Activated naive CD4-positive, alpha-beta T cell treated with anti-CD3 and anti-CD28 coated beads for 36 hours (primary cell): ENCODE results near the gene ELAVL1. TPM values are rescaled to one million over a fixed set of nuclear protein-coding genes. Genes with fewer than 3 reads are reported as not detected.

ENCODE experiments used
- CTCF ChIA-PET: fragments of 350-600 bp; sonication (Branson Sonifier 250); formaldehyde crosslinking; loops from one replicate; lab custom pipeline; 2021; ENCODE audit warnings: antibody characterized with exemption; lab: Charles Lee
- DNase-seq: peaks from one replicate; pipeline ENCODE4 v3.0.0-alpha.2; 2020
- H3K27ac Mint-ChIP-seq: one replicate; pipeline ENCODE4 v1.8.0; 2021; ENCODE audit warnings: mild to moderate bottlenecking, mixed read lengths
- H3K27me3 Mint-ChIP-seq: one replicate; pipeline ENCODE4 v1.8.0; 2021; ENCODE audit warnings: low read depth, mixed read lengths
- H3K36me3 Mint-ChIP-seq: one replicate; pipeline ENCODE4 v1.8.0; 2021; ENCODE audit warnings: low read depth, mixed read lengths
- H3K4me1 Mint-ChIP-seq: one replicate; pipeline ENCODE4 v1.8.0; 2021; ENCODE audit warnings: low read depth, mixed read lengths
- H3K4me3 Mint-ChIP-seq: one replicate; pipeline ENCODE4 v1.8.0; 2021; ENCODE audit warnings: mild to moderate bottlenecking, moderate library complexity, mixed read lengths
- H3K9me3 Mint-ChIP-seq: one replicate; pipeline ENCODE4 v1.8.0; 2021; ENCODE audit warnings: mixed read lengths
- intact Hi-C: fragments of 100-400 bp; cut with micrococcal nuclease; formaldehyde crosslinking; loops from one replicate; pipeline ENCODE4 v1.15.1; 2023
- total RNA-seq, 2 experiments: library from RNA; stranded (reverse); gene quantifications; one replicate each; pipeline ENCODE4 v1.2.3, GENCODE V29; 2021

The ELAVL1 gene
- total RNA-seq, 2 experiments from 2014 or later: 135 to 140 TPM

- CTCF ChIA-PET: interaction anchor here (0.7 to 1.5 kb wide), 2 partner anchors 14 to 27 kb away, joined by 3 read pairs; no protein-coding TSS in a partner anchor
- Mint-ChIP-seq H3K27me3 (no peaks in the 10 kb centered on the region), H3K4me1 (no peaks in the 10 kb centered on the region), H3K9me3 (no peaks in the 10 kb centered on the region), H3K36me3 (peaks cover 10% of the 10 kb centered on the region), H3K4me3 (no peak overlapping the region), H3K27ac (no peak overlapping the region)
- intact Hi-C loops: loop anchor here (10.0 kb wide), 1 partner anchor 181 kb away; no protein-coding TSS in a partner anchor
- no peak for DNase-seq
Measured at GRCh38 chr19:7973883-7974282, 31.6 kb downstream of the ELAVL1 start.

DNA sequence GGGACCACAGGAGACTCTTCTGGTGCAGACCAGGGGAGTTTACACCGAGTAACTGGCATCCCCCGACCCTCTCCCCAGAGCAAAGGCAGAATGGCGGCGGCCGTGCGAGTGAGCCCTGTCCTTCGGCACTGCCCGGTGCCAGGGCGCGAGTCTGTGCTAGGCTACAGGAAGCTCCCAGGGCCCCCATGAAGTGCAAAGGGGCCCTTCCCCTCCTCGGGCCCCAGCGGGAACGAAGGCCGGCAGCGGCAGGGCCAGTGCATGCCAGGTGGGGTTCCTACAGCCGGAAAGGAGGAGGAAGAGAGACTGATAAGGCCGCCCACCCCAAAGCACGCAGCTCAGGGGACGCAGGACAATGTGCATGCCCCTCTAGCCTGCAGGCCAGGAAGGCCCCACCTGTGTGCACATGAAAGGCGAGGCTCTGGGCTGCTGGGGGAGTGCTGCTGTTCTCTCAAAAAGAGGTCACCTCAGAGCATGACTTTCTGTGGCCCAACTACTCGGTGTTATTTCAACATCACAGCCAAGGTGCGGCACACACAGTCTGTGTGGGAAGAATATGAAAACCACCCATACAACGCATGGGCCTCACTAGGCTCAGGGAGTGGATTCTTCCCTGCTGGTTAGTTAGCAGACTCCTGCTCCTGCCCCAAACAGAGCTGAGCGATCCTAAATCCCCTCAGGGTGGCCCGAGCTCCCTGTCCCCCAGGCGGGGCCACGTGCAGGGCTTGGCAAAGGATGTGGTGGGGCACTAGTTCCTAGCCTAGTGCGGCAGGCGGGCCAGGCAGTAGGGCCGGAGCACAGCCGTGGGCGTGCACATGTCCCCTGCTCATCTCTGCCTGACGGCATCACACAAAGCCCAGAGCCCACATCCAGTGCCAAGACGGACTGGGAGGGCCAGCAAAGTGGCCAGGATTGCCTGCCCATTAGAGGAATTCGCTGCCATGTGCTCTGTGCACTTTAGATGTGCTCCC lies 33.6 kb downstream of the ELAVL1 start:
- CTCF ChIA-PET: interaction anchor here (0.6 to 1.1 kb wide), 2 partner anchors 13 to 1943 kb away, joined by 3 to 4 read pairs; no protein-coding TSS in a partner anchor
- Mint-ChIP-seq H3K4me3 (no peak overlapping the region), H3K27ac (no peak overlapping the region), H3K27me3 (no peaks in the 10 kb centered on the region), H3K36me3 (peaks cover 22% of the 10 kb centered on the region), H3K4me1 (no peaks in the 10 kb centered on the region), H3K9me3 (no peaks in the 10 kb centered on the region)
- DNase-seq: no peak
- intact Hi-C loops: loop anchor here (2.0 to 10.0 kb wide), 2 partner anchors 31 to 183 kb away; no protein-coding TSS in a partner anchor

GRCh38 chr19:7970716-7971448 lies 34.6 kb downstream of the ELAVL1 start:
- Mint-ChIP-seq H3K27ac (no peak overlapping the region), H3K4me1 (no peaks in the 10 kb centered on the region), H3K36me3 (peaks cover 25% of the 10 kb centered on the region), H3K27me3 (no peaks in the 10 kb centered on the region), H3K9me3 (no peaks in the 10 kb centered on the region), H3K4me3 (no peak overlapping the region)
- CTCF ChIA-PET: interaction anchor here (0.6 to 1.6 kb wide), 7 partner anchors 12 to 1942 kb away, joined by 3 to 4 read pairs (median 3); no protein-coding TSS in a partner anchor
- peak; percentile 55 for DNase-seq
- intact Hi-C loops: loop anchor here (2.0 to 10.0 kb wide), 2 partner anchors 32 to 184 kb away; no protein-coding TSS in a partner anchor

- intact Hi-C loops: no loop called here
- no peaks in the 10 kb centered on the region for H3K27me3 Mint-ChIP-seq
- CTCF ChIA-PET: interaction anchor here (0.9 to 1.6 kb wide), 3 partner anchors 22 to 100 kb away, joined by 3 to 4 read pairs (median 4); no protein-coding TSS in a partner anchor
- DNase-seq: no peak
- no peak overlapping the region for H3K4me3 Mint-ChIP-seq
- H3K36me3 Mint-ChIP-seq: peaks cover 29% of the 10 kb centered on the region
- no peaks in the 10 kb centered on the region for H3K9me3 Mint-ChIP-seq
- H3K4me1 Mint-ChIP-seq: no peaks in the 10 kb centered on the region
- H3K27ac Mint-ChIP-seq: no peak overlapping the region
Measured at GRCh38 chr19:7969555-7969939, 35.9 kb downstream of the ELAVL1 start.

DNA sequence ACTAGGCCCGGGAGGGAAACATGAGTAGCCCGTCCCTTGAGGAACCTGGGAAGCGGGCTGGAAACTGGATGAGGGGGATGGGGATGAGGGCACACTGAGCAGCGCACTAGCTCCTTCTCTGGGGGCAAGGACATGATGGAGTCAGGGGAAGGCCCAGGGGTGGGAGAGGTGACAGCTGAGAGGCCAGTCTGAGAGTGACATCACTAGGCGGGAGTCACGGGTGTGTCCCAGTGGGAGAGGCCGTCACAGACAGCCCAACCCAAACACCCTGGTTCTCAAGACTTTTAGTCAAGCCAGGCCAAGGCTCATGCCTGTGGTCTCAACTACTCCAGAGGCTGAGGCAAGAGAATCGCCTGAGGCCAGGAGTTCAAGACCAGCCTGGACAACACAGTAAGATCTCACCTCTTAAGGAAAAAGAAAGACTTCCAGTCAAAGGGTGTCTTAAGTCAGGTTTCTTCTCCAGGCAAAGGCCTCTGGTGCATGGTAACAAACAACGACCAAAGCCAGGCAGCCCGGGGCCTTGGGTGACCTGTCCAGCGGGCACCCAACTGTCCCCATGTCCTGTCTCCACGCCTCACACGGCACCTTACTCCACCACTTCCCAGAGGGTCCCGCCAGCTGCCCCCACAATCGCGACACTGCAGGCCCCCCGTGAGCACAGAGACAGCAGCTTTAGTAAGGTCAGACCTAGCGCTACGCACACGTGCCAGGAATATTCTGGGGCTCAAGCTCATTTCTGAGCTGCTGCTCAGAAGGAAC lies 36.5 kb downstream of the ELAVL1 start:
- H3K9me3 Mint-ChIP-seq: no peaks in the 10 kb centered on the region
- CTCF ChIA-PET: interaction anchor here (0.9 to 1.6 kb wide), 3 partner anchors 21 to 33 kb away, joined by 3 to 4 read pairs (median 3); no protein-coding TSS in a partner anchor
- no peak overlapping the region for H3K4me3 Mint-ChIP-seq
- H3K27me3 Mint-ChIP-seq: no peaks in the 10 kb centered on the region
- no peak overlapping the region for H3K27ac Mint-ChIP-seq
- intact Hi-C loops: no loop called here
- H3K36me3 Mint-ChIP-seq: peaks cover 29% of the 10 kb centered on the region
- DNase-seq: no peak
- H3K4me1 Mint-ChIP-seq: no peaks in the 10 kb centered on the region

DNA sequence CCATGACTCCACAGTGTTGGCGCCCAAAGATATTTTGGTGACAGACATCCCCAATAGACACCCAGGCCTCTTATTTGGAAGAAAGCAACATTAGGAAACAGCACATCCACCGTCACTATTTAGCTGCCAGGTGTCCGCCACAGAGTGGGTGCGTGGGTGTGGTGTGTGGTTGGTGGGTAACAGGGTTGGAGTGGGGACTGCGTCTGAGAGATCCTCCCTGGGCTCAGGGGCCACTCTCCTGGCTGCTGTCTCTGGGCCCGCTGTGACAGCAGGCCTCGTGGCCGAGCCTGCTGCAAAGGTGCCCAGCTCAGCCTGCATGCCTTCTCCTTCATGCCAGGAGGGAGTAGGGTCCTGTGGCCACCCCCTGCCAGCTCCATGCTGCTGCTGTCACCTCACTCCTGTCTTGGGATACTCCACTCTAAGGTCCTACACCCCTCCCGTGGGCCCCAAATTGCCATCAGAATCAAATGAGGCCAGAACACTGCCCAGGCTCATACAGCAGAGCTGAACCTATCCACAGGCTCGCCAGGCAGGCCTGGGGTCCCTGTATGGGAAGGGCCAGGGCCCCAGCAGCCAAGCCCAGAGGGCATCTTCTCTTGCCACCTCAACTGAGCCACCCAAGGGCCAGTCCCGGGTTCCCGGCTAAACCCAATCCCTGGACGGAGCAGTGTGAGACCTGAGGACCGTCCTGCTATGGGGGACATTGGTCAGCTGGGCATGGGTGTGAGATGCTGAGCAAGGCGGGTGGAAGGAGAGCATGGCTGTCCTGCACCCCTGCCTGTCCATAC lies 37.2 kb downstream of the ELAVL1 start:
- no peak for DNase-seq
- Mint-ChIP-seq H3K9me3 (no peaks in the 10 kb centered on the region), H3K4me1 (no peaks in the 10 kb centered on the region), H3K27ac (no peak overlapping the region), H3K4me3 (no peak overlapping the region), H3K36me3 (peaks cover 26% of the 10 kb centered on the region), H3K27me3 (no peaks in the 10 kb centered on the region)
- CTCF ChIA-PET: interaction anchor here (1.3 kb wide), 1 partner anchor 34 kb away, joined by 3 read pairs; no protein-coding TSS in a partner anchor
- intact Hi-C loops: no loop called here

DNA sequence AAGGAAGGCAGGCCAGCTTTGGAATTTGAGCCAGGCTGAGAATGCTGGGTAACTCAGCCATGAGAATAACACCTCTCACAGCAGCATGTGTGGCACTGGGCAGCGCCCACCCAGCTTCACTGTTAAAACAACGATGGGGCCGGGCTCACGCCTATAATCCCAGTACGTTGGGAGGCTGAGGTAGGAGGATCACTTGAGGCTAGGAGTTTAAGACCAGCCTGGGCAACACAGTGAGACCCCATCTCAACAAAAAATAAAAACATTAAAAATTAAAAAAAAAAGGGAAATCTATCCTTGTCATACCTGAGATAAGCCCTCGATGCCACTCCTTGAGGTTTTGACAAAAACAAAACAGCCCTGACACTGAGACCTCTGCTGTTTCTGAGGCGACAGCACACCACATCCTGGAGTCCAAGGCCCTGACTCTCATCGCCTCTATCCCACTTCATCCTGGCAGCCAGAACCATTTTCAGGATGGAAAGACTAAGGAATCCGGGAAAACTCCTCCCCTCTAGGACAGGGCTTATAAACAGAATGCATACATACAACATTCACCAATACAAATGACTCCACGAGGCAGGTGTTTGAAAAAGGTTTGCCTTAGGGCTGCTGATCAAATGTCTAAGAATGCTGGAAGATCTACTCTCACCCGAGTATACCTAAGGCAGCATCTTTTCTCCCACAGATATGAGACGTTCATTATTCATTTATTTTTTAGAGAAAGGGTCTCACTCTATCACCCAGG lies 39.3 kb downstream of the ELAVL1 start:
- H3K4me1 Mint-ChIP-seq: no peaks in the 10 kb centered on the region
- H3K9me3 Mint-ChIP-seq: no peaks in the 10 kb centered on the region
- peaks cover 30% of the 10 kb centered on the region for H3K36me3 Mint-ChIP-seq
- intact Hi-C loops: no loop called here
- CTCF ChIA-PET: interaction anchor here (0.6 to 0.7 kb wide), 2 partner anchors 580 to 741 kb away, joined by 3 read pairs; no protein-coding TSS in a partner anchor
- no peak for DNase-seq
- H3K27me3 Mint-ChIP-seq: no peaks in the 10 kb centered on the region
- no peak overlapping the region for H3K4me3 Mint-ChIP-seq
- no peak overlapping the region for H3K27ac Mint-ChIP-seq

GRCh38 chr19:7965259-7965841 lies 40.1 kb downstream of the ELAVL1 start:
- DNase-seq: no peak
- Mint-ChIP-seq H3K27ac (peak overlapping the region; percentile 37), H3K4me1 (no peaks in the 10 kb centered on the region), H3K4me3 (no peak overlapping the region), H3K9me3 (no peaks in the 10 kb centered on the region), H3K36me3 (peaks cover 28% of the 10 kb centered on the region), H3K27me3 (no peaks in the 10 kb centered on the region)
- intact Hi-C loops: no loop called here
- CTCF ChIA-PET: interaction anchor here (0.7 kb wide), 1 partner anchor 742 kb away, joined by 3 read pairs; no protein-coding TSS in a partner anchor

DNA sequence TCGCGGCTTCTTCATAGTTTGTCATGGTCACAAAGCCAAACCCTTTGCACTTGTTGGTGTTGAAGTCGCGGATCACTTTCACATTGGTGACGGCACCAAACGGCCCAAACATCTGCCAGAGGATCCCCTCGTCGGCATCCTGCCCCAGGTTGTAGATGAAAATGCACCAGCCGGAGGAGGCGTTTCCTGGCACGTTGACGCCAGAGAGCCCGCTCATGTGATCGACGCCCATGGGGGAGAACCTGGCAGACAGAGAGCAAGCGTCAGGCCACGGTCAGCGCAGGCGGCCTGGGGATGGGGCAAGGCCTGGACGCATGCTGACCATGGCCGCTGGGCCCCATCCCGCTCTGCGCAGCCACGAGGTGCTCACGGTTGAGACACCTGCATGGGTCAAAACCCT lies 41.9 kb downstream of the ELAVL1 start:
- Mint-ChIP-seq H3K27me3 (no peaks in the 10 kb centered on the region), H3K9me3 (no peaks in the 10 kb centered on the region), H3K4me3 (no peak overlapping the region), H3K27ac (no peak overlapping the region), H3K4me1 (no peaks in the 10 kb centered on the region), H3K36me3 (peaks cover 24% of the 10 kb centered on the region)
- DNase-seq: no peak
- CTCF ChIA-PET: interaction anchor here (0.6 kb wide), 1 partner anchor 140 kb away, joined by 3 read pairs; no protein-coding TSS in a partner anchor
- intact Hi-C loops: no loop called here

DNA sequence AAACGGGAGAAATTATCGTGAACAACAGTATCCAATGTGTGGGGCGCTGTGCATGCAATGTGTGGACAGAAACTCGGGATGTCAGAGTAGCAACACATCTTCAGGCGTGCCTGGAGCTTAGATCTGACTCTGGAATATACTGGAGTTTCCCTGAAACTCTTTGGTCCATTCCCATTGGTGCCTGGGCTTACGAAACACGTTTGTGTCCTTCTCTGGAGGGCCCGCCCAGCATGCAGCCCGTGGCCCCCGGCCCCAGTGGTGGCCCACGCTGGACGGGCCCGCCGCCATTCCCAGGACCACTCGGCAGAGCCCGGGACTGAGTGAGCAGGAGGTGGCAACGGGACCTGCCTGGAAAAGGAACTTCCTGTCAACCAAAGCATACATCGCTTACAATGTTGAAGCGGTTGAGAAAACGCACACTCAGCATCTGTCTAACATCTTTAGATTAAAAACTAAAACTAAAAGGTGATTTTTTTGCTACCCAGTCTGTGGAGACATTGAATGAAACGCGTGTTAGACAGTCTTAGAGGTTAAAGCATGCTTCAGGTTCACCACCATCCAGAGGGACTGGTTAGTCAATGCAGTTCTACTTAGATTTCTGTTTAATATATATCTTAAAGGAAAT lies 42.7 kb downstream of the ELAVL1 start:
- Mint-ChIP-seq H3K9me3 (no peaks in the 10 kb centered on the region), H3K4me1 (no peaks in the 10 kb centered on the region), H3K4me3 (no peak overlapping the region), H3K36me3 (peaks cover 20% of the 10 kb centered on the region), H3K27ac (no peak overlapping the region), H3K27me3 (no peaks in the 10 kb centered on the region)
- no peak for DNase-seq
- intact Hi-C loops: no loop called here
- CTCF ChIA-PET: no interaction called here
